Measurements from ENCODE around the gene NAALAD2.

DNA sequence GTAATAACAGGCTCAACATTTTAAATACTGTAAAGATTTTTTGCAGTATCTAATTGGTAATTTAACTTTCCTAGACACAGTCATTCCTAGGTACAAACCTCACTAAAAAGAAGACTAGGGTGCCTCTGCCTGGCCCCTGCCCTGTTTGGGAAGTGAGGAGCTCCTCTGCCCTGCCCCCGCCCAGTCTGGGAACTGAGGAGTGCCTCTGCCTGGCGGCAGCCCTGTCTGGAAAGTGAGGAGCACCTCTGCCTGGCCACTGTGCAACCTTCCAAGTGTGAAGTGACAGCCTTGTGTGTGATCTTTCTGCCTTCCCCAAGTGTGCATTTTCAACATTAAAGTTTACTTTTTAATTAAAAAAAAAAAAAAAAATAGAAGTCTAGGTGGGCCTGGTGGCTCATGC, 84.1 kb downstream of the NAALAD2 start:
- TF ChIP-seq SP1 (IDR thresholded peaks at IDR 0.05): no peak
- TF ChIP-seq, protein P1, sequence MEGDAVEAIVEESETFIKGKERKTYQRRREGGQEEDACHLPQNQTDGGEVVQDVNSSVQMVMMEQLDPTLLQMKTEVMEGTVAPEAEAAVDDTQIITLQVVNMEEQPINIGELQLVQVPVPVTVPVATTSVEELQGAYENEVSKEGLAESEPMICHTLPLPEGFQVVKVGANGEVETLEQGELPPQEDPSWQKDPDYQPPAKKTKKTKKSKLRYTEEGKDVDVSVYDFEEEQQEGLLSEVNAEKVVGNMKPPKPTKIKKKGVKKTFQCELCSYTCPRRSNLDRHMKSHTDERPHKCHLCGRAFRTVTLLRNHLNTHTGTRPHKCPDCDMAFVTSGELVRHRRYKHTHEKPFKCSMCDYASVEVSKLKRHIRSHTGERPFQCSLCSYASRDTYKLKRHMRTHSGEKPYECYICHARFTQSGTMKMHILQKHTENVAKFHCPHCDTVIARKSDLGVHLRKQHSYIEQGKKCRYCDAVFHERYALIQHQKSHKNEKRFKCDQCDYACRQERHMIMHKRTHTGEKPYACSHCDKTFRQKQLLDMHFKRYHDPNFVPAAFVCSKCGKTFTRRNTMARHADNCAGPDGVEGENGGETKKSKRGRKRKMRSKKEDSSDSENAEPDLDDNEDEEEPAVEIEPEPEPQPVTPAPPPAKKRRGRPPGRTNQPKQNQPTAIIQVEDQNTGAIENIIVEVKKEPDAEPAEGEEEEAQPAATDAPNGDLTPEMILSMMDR (IDR thresholded peaks at IDR 0.05; ENCODE audit: low read depth, low read length, missing input control): no peak
- no peak for TF ChIP-seq JUND (IDR thresholded peaks at IDR 0.05)

All from liver (tissue), 3 donors.